ENCODE measurements around the gene UBE2E1. TPM values are rescaled to one million over a fixed set of nuclear protein-coding genes. Genes with fewer than 3 reads are reported as not detected.

UBE2E1 gene
- total and polyA plus RNA-seq, 2 of the 4 experiments (the other 2 are of a cell fraction): 54.1 to 91.6 TPM

- H3K79me1 ChIP-seq (ENCODE audit: low read depth in 1 of 2, low read length in 2 of 2): no peaks in the 10 kb centered on the region
- intact Hi-C loops (cut with micrococcal nuclease): no loop called here
- H2AK9ac ChIP-seq (replicated peaks; ENCODE audit: low read depth, low read length, poor library complexity): no peak overlapping the region
- H2AFZ ChIP-seq (replicated peaks; ENCODE audit: low read length, poor library complexity): no peak overlapping the region
- DNase-seq (peak; percentile 11), ATAC-seq (ENCODE audit: low read depth) (peak; percentile 62)
- no peak overlapping the region for H3K14ac ChIP-seq (replicated peaks; ENCODE audit: low read depth, low read length)
- no peak overlapping the region for H4K8ac ChIP-seq (ENCODE audit: low read depth in 2 of 2, low read length in 2 of 2)
- H3K23ac ChIP-seq (ENCODE audit: low read depth, low read length): no peak overlapping the region
- no peaks in the 10 kb centered on the region for H3K9me1 ChIP-seq (ENCODE audit: insufficient read depth, low read length)
- H3K4me2 ChIP-seq (ENCODE audit: low read depth, low read length): no peak overlapping the region
- H3K27ac ChIP-seq (ENCODE audit: insufficient read depth, low read length): no peak overlapping the region
- no CpG with 5 or more reads among the region's 5 CpGs for WGBS, 2 experiments (ENCODE audit: extremely low coverage in 2 of 2, insufficient read length in 1 of 2)
- no peak overlapping the region for H2BK20ac ChIP-seq (ENCODE audit: low read depth, low read length)
- H3K4ac ChIP-seq (ENCODE audit: low read depth, low read length): no peak overlapping the region
- ChIA-PET CTCF (interaction anchor here (0.6 to 0.9 kb wide), 2 partner anchors 12 to 236 kb away, joined by 4 to 6 read pairs; no protein-coding TSS in a partner anchor), POLR2A (ENCODE audit: unreplicated experiment) (no interaction called here)
- no peak overlapping the region for H4K91ac ChIP-seq (ENCODE audit: insufficient read depth, low read depth, low read length)
- H4K5ac ChIP-seq (ENCODE audit: low read depth, low read length): no peak overlapping the region
- no peak overlapping the region for H2BK120ac ChIP-seq (ENCODE audit: low read depth, low read length)
- no peaks in the 10 kb centered on the region for H3K9me3 ChIP-seq (ENCODE audit: control insufficient read depth, insufficient read depth, low read length)
- dilution Hi-C loops (cut with HindIII; ENCODE audit: low sequenced_read_pairs, unreplicated experiment): no loop called here
- no peak overlapping the region for H3K56ac ChIP-seq (ENCODE audit: extremely low read depth, insufficient read depth, low read length)
- in situ Hi-C loops (cut with MboI; ENCODE audit: low sequenced_read_pairs): no loop called here
- peaks cover 4% of the 10 kb centered on the region; the same call in 1 of the 2 replicates for H3K4me1 ChIP-seq (ENCODE audit: control insufficient read depth, insufficient read depth, low read length)
- no peak overlapping the region for H2BK15ac ChIP-seq (ENCODE audit: low read depth, low read length)
- H3K27me3 ChIP-seq (ENCODE audit: control insufficient read depth, insufficient read depth, low read length): no peaks in the 10 kb centered on the region
- H2AK5ac ChIP-seq (ENCODE audit: low read depth, low read length): no peak overlapping the region
- H2BK5ac ChIP-seq (ENCODE audit: low read depth, low read length, poor library complexity, severe bottlenecking): no peak overlapping the region
- no peak overlapping the region for H3K18ac ChIP-seq (ENCODE audit: low read depth, low read length)
- no peaks in the 10 kb centered on the region for H3K36me3 ChIP-seq (ENCODE audit: control insufficient read depth, insufficient read depth, low read length)
- no peak for TF ChIP-seq MAZ (IDR thresholded peaks at IDR 0.05; ENCODE audit: borderline replicate concordance, low read depth, low read length)
- no peak for TF ChIP-seq MXI1 (IDR thresholded peaks at IDR 0.05; ENCODE audit: borderline replicate concordance, low read depth, low read length)
- no peak for TF ChIP-seq ELK1 (IDR thresholded peaks at IDR 0.05; ENCODE audit: borderline replicate concordance, low read depth, low read length)
- no peak for TF ChIP-seq CHD1 (IDR thresholded peaks at IDR 0.05; ENCODE audit: low read depth, low read length)
- no peak for TF ChIP-seq POLR2A (IDR thresholded peaks at IDR 0.05; ENCODE audit: low read depth, low read length)
- no peak for TF ChIP-seq CEBPB (IDR thresholded peaks at IDR 0.05; ENCODE audit: low read depth, low read length)
- no peak for TF ChIP-seq RCOR1 (IDR thresholded peaks at IDR 0.05; ENCODE audit: insufficient replicate concordance, low read length)
- no peak for TF ChIP-seq NFE2L2 (IDR thresholded peaks at IDR 0.05; ENCODE audit: low read depth, low read length)
- no peak for TF ChIP-seq RFX5 (IDR thresholded peaks at IDR 0.05; ENCODE audit: low read depth, low read length)
- TF ChIP-seq MAFK (IDR thresholded peaks at IDR 0.05; ENCODE audit: low read depth, low read length): no peak
- no peak for TF ChIP-seq BHLHE40 (IDR thresholded peaks at IDR 0.05; ENCODE audit: low read depth, low read length)
- TF ChIP-seq SMC3 (IDR thresholded peaks at IDR 0.05; ENCODE audit: low read depth, low read length): no peak
- TF ChIP-seq USF2 (IDR thresholded peaks at IDR 0.05; ENCODE audit: low read depth, low read length): no peak
- no peak for TF ChIP-seq CTCF (conservative IDR thresholded peaks at IDR 0.05; ENCODE audit: low read depth, low read length)
- TF ChIP-seq FOS (IDR thresholded peaks at IDR 0.05; ENCODE audit: low read depth, low read length): no peak
- no peak for TF ChIP-seq RAD21 (IDR thresholded peaks at IDR 0.05; ENCODE audit: low read length)
- no TSS peak for BruUV-seq (replicated peaks)
- H3K4me3 ChIP-seq (ENCODE audit: insufficient read depth, low read depth, low read length): no peak overlapping the region
- H4K20me1 ChIP-seq (ENCODE audit: insufficient read depth, low read length): no peaks in the 10 kb centered on the region
- no peak overlapping the region for H3K9ac ChIP-seq (ENCODE audit: low read depth, low read length)
These were observed 47.4 kb upstream of the UBE2E1 start for GRCh38 chr3:23758253-23758838.
